H54 (cell line): ENCODE results near the gene NDUFA11.

Experiments
- DNase-seq: peaks from one replicate; pipeline ENCODE4 v3.0.0; 2011; ENCODE audit warnings: low spot score, mixed read lengths; ENCODE audit not compliant: insufficient read length
- FAIRE-seq: peaks from 3 replicates; lab custom pipeline; 2011; peaks lifted over from hg19 to GRCh38; lab: Jason Lieb, UNC
- POLR2A ChIP-seq: IDR thresholded peaks from 2 replicates; pipeline ENCODE4 v1.6.1; 2011; ENCODE audit warnings: low read depth, mild to moderate bottlenecking, low read length

The NDUFA11 gene

DNA sequence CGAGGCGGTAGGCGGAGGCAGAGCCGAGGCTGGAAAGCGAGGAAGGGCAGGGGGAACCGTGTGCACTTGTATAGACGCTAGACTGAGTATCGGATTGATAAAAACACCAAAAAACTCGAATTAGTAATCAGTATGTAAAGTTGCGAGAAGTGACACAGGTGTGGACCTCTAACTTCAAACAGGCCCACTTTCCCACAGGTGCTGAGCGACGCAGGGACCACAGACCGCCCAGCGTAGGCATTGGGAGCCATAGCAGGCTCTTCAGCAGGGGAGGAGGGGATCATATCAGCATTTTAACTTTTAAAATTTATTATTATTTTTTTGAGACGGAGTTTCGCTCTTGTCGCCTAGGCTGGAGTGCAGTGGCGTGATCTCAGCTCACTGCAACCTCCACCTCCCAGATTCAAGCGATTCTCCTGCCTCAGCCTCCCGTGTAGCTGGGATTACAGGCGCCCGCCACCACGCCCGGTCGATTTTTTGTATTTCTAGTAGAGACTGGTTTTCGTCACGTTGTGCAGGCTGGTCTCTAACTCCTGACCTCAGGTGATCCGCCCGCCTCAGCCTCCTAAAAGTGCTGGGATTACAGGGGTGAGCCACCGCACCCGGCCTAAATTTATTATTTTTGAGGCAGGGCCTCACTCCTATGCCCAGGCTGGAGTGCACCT lies 1.7 kb upstream of the NDUFA11 start:
- DNase-seq (no peak), FAIRE-seq (no peak)
- TF ChIP-seq POLR2A: no peak

GRCh38 chr19:5904352-5905113 lies 943 bp upstream of the NDUFA11 start, which contains the start of gene VMAC:
Gene VMAC (plus strand): TSS chr19:5904872. CDS start chr19:5904891, 19 bp downstream.
- FAIRE-seq (peak; percentile 83), DNase-seq (peak; percentile 95)
- TF ChIP-seq POLR2A: peak; percentile 33

- FAIRE-seq: no peak
- TF ChIP-seq POLR2A: no peak
- DNase-seq: peak; percentile 45
Measured at GRCh38 chr19:5903056-5903623, 450 bp downstream of the NDUFA11 start.

DNA sequence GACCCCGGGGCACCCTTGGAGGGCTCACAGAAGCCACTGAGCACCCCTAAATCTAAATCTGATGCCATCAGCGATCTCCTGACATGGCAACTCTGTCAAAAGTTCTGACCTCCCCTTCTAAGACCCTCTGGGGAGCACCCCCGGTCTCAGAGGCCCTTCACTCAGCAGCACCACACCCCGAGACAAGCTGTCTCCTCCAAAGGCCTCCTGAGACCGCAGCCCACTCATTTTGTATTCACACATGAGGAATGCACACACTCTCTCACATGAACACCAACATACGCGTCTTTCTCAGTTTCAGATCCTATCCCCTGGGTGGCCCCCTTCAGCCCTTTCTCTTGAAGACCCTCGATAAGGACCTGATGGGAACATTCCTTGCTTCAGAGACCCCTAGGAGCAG lies 2.6 kb downstream of the NDUFA11 start:
- TF ChIP-seq POLR2A: no peak
- DNase-seq (no peak), FAIRE-seq (no peak)

DNA sequence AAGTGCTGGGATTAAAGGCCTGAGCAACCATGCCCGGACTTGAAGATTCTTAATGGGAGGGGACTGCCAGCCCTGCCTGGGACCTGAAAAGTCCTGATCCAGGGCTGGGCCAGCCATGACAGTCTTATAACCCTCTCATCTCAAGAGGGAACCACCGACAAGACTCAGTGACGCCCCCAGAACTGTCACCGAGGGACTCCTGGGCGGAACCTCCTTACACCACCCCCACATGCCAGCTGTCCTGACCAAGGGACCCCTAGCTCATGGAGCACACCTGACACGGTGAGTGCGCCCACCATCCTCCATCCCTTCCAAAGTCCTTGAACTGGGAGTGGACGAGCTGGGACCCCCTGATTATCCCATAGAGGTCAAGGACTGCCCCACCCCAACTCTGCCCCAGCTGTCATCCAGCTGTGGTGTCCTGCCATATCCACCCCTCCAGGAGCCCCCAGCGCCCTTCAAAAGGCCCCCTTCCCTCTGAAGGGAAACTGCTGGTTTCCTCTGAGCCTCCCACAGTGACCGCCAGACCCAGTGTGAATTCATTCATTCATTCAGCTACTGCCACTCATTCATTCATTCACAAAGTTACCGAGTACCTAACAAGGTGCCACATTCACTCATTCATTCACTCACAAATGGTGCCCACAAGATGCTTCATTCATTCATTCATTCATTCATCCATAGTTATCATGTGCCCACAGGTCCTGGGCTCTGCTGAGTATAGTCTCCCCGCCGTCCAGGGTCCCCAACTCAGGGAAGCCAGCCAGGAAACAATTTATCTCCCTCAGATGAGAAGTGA lies 3.7 kb downstream of the NDUFA11 start:
- TF ChIP-seq POLR2A: no peak
- DNase-seq (no peak), FAIRE-seq (no peak)

- no peak for TF ChIP-seq POLR2A
- FAIRE-seq (no peak), DNase-seq (no peak)
Measured at GRCh38 chr19:5897189-5897969, 6.2 kb downstream of the NDUFA11 start.

DNA sequence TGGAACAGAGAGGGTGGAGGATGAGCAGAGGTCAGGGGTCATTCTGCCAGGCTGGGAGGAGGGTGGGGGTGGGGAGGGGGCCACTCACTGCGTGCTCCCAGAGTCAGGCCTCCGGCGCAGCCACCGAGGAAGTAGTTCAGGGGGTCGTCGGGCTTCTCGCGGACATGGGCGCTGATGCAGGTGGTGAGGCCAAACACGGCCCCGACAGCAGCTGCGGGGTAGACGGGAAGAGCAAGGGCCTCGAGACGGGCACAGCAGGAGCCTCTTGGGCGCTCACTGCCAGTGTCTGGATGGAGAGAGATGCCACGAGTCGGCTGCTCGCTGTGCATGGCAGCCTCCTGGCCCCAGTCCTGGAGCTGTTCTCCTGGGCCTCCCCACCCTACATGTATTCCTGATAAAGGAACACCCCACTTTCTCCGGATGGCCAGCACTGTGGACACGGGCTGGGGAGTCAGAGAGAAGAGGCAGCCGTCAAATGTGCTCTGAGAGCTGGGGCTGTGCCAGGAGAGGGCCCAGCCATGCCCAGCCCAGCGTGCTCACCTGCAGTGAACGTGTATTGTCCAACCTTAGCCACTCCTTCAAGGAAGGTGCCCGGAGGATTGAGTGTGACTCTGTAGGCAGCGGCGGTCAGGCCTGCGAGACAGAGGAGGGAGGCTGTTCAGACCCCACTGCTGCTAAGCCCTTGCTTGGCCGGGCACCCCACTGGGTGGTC lies 7.1 kb downstream of the NDUFA11 start:
- TF ChIP-seq POLR2A: no peak
- DNase-seq: no peak
- FAIRE-seq: no peak

- DNase-seq (no peak), FAIRE-seq (no peak)
- no peak for TF ChIP-seq POLR2A
Measured at GRCh38 chr19:5895890-5896289, 7.7 kb downstream of the NDUFA11 start.

GRCh38 chr19:5895409-5895808 lies 8.2 kb downstream of the NDUFA11 start:
- FAIRE-seq (no peak), DNase-seq (no peak)

DNA sequence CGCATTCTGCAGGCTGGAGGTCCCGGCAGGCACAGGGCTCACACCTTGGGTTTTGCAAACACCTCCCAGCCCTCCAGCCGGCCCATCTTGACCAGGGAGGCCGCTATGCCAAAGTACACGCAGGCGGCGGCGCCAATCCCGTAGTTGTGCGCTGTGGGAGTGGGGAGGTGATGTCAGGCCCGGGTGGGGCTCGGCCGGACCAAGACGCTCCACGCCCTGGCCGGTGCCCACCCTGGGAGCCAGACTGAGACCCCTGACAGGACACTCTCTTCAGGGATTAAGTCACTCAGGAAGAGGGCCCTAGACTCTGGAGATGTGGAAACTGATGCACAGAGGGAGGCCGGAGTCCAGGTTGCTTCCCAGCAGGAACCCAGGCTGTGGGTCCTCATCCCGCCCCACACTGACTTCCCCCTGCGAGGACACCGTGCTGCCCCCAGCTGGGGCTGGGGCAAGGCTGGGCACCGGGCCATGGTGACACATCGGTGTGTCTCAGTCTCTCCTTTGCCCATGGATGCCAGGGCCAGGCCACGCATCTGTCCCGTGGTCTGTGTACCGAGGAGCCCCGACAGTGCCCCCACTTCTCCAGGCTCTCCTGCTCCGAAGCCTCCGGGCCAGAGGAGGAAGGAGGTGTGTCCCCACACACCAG lies 8.8 kb downstream of the NDUFA11 start:
- FAIRE-seq (no peak), DNase-seq (no peak)
- TF ChIP-seq POLR2A: no peak

More at GRCh38 chr19:5895409-5895808, 8.2 kb downstream of the NDUFA11 start:
- TF ChIP-seq POLR2A: no peak

DNA sequence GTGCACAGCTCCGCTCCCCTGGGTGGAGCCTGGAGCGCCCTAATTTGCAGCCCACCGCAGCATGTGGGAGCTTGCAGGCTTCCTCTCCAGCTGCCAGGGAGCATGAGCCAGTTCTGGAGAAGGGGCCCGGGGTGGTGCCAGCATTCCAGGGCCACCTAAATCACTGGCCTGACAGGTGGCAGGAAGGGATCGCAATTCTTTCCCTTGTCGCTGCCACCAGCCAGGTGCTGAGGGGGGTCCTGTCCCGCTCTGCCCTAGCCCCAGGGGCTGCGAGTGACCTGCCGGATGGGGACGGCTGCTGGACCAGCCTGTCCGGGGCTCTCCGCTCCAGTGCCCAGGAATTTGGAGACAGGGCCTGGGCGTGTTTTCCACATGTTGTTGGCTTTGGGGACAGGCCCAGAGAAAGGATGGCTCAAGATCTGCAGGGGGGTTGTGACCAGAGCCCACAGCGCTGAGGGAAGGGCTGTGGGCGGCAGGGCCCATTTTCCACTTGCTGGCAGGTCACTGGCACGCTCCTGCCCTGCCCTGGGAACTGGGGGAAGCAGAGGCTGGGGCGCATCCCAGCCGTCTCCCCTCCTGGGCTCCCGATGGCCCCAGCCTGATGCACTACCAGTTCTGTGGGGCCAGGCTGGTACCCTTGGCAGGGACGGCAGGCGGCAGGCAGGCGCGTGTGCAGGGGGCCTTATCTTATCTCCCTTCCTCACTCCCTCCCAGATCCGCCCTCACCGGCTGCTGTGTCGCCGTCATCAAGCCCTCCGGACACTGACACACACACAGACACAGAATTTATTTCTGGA lies 9.5 kb downstream of the NDUFA11 start:
- no peak for DNase-seq
- no peak for FAIRE-seq
- TF ChIP-seq POLR2A: no peak
